ENCODE data around the gene DHRS7B.

DNA sequence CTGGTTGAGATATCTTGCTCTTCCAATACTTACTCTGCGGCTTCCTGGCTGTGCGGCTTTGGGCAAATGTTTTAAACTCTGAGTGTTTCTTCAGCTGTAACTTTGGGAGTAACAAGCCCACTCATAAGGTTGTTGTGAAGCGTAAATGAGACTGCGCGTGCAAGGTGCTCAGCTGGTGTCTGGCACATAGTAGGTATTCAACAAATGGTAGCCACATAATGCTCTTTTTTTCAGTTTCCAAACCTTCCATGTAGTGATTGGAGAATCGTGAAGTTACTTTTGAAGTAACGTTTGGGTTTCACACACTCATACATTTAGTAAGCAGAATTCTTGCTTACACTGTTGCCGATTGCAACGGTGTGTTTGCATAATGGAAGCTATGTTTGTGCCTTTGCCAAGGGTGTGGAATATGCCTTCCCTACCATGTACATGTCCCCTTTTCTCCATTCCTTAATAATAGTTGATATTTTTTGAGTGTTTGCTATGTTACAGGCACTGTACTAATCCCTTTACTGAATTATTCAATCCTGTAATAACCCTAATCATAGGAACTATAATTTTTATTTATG is 829 bp downstream of the DHRS7B start:
- TF ChIP-seq CTCF (IDR thresholded peaks at IDR 0.05; ENCODE audit: low read depth, low read length) (no peak), EZH2phosphoT487 (IDR thresholded peaks at IDR 0.05; ENCODE audit: low read depth) (no peak)
